Esophagus muscularis mucosa (tissue), 4 donors: ENCODE data around the gene TCF7L2. TPM values are rescaled to one million over a fixed set of nuclear protein-coding genes. Genes with fewer than 3 reads are reported as not detected.

Source experiments
- DNase-seq: peaks from one replicate; pipeline ENCODE4 v3.0.0-alpha.2; 2017; ENCODE audit errors: extremely low spot score
- H3K27ac ChIP-seq, 4 donors: fragments of 200-600 bp; sonication (generic); replicated peaks in 1 of 4; 1 replicate in 3 of 4; 2 replicates in 1 of 4; pipeline ENCODE4 v1.5.1; 2016 to 2019; ENCODE audit warnings: mild to moderate bottlenecking in 1 of 4
- H3K27me3 ChIP-seq, 4 donors: fragments of 200-600 bp; sonication (generic); one replicate each; pipeline versions ENCODE4 v1.5.1 to v1.6.0; 2016 to 2019
- H3K36me3 ChIP-seq, 4 donors: fragments of 200-600 bp; sonication (generic); one replicate each; pipeline ENCODE4 v1.5.1; 2016 to 2019
- H3K4me1 ChIP-seq, 4 donors: fragments of 200-600 bp; sonication (generic); one replicate each; pipeline ENCODE4 v1.5.1; 2016 to 2019
- H3K4me3 ChIP-seq, 4 donors: fragments of 200-600 bp; sonication (generic); 1 replicate in 2 of 4; 2 replicates in 2 of 4; pipeline ENCODE4 v1.5.1; 2016 to 2019; ENCODE audit warnings: mild to moderate bottlenecking in 4 of 4, moderate library complexity in 1 of 4
- H3K9me3 ChIP-seq, 4 donors: fragments of 200-600 bp; sonication (generic); 1 replicate in 3 of 4; 2 replicates in 1 of 4; pipeline ENCODE4 v1.5.1; 2016 to 2019
- EP300 ChIP-seq: sonication (generic); formaldehyde crosslinking; IDR thresholded peaks from one replicate; pipeline ENCODE4 v1.6.1; 2017; ENCODE audit warnings: antibody characterized with exemption
- POLR2A ChIP-seq: fragments of 450-650 bp; IDR thresholded peaks from one replicate; pipeline ENCODE4 v1.6.1; 2017; ENCODE audit warnings: antibody characterized with exemption, moderate library complexity, mild to moderate bottlenecking, low read depth
- POLR2AphosphoS5 ChIP-seq, 2 donors: sonication (generic); formaldehyde crosslinking; IDR thresholded peaks; one replicate each; pipeline ENCODE4 v1.6.1; 2017; ENCODE audit warnings: antibody characterized with exemption in 2 of 2
- WGBS: methylation state at CpG from one replicate; pipeline ENCODE4 v1.1.5; 2018; 5-methylcytosine and 5-hydroxymethylcytosine counted together
- intact Hi-C: fragments of 100-400 bp; cut with DNase I; formaldehyde crosslinking; loops from one replicate; pipeline ENCODE4 v1.15.1; 2023
- total RNA-seq, 4 donors: library from RNA; depleted of rRNA; stranded (reverse); fragments of >200 nt; gene quantifications; one replicate each; pipeline versions ENCODE4 v1.1.0 to v1.2.1, GENCODE V29; 2016
- TF ChIP-seq, protein P1 (sequence below), 3 experiments: fragments of 200-600 bp in 2 of 3; fragments of 450-650 bp in 1 of 3; sonication (generic) in 2 of 3; IDR thresholded peaks; one replicate each; pipeline ENCODE4 v1.5.1; 2017 to 2019; ENCODE audit warnings: antibody characterized with exemption in 3 of 3, mild to moderate bottlenecking in 2 of 3, moderate library complexity in 1 of 3

Gene TCF7L2
- total RNA-seq, 4 donors from 2014 or later: 7.8 to 24.1 (median 19.2) TPM

DNA sequence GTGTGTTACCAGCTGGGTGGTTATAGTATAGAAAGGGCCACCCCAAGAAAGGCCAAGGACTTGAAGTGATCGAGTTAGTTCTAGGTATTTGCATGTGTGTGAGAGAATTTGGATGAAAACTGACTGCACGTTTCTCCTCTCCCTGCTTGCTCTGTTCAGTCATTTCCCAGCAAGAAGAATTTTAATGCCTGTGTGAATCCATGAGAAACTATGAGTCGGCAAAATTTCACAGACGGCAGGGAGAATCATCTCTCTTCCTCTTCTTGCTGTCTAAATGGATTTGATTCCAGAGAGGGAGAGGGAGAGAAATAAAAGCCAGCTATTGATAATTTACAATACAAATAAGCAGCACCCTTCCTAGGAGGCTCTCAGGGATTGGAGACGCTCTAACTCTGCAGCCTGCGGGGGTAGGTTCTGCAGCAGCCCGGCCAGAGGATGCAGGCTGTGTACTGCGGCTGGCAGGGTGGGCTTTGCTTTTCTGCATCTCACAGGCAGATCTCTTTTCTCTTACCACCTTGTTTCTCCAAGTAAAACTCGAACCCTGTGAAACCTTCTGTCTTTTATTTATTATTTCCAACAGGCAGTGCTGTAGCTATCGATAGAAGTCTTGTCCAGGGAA is 183.6 kb downstream of the TCF7L2 start:
- peaks cover 0 to 42% (median 38%) of the 10 kb centered on the region in 4 donors for H3K4me1 ChIP-seq
- no peak for DNase-seq
- peak overlapping the region in 1 of 4 donors; percentile 52 for H3K27ac ChIP-seq
- no peaks in the 10 kb centered on the region for H3K9me3 ChIP-seq
- no peaks in the 10 kb centered on the region for H3K27me3 ChIP-seq
- TF ChIP-seq EP300: no peak
- TF ChIP-seq POLR2A: no peak
- no peak for TF ChIP-seq POLR2AphosphoS5 (IDR thresholded peaks at IDR 0.05)
- TF ChIP-seq, protein P1, sequence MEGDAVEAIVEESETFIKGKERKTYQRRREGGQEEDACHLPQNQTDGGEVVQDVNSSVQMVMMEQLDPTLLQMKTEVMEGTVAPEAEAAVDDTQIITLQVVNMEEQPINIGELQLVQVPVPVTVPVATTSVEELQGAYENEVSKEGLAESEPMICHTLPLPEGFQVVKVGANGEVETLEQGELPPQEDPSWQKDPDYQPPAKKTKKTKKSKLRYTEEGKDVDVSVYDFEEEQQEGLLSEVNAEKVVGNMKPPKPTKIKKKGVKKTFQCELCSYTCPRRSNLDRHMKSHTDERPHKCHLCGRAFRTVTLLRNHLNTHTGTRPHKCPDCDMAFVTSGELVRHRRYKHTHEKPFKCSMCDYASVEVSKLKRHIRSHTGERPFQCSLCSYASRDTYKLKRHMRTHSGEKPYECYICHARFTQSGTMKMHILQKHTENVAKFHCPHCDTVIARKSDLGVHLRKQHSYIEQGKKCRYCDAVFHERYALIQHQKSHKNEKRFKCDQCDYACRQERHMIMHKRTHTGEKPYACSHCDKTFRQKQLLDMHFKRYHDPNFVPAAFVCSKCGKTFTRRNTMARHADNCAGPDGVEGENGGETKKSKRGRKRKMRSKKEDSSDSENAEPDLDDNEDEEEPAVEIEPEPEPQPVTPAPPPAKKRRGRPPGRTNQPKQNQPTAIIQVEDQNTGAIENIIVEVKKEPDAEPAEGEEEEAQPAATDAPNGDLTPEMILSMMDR (IDR thresholded peaks at IDR 0.05): no peak
- no peaks in the 10 kb centered on the region for H3K36me3 ChIP-seq
- WGBS: 62% methylated on average over 10 of the region's 10 CpGs
- H3K4me3 ChIP-seq: no peak overlapping the region
- intact Hi-C loops: no loop called here

DNA sequence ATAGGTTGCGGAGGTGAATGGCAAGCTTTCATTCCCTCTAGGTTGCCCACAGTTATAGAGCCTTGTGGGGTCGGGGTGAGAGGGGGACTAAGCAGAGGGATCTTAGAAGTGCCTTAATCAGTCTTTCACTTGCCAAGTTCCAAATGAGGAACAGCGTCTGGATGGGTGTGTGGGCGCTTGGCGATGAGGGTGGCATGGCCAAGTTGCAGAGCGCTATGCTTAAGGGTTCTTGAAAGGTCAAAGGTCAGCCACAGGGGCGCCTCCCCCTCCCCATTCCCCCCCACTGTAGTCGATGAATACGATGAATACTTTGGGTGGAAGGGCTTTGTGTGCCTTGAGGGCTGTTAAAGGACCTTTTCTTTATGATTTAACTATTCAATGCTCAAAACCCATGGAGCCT is 185.0 kb downstream of the TCF7L2 start:
- H3K36me3 ChIP-seq: no peaks in the 10 kb centered on the region
- no peak overlapping the region for H3K4me3 ChIP-seq
- WGBS: 69% methylated on average over 9 of the region's 9 CpGs
- peaks cover 0 to 50% (median 46%) of the 10 kb centered on the region in 4 donors for H3K4me1 ChIP-seq
- no peaks in the 10 kb centered on the region for H3K9me3 ChIP-seq
- DNase-seq: no peak
- intact Hi-C loops: loop anchor here (5.0 kb wide), 1 partner anchor 247 kb away; no protein-coding TSS in a partner anchor
- TF ChIP-seq POLR2AphosphoS5 (IDR thresholded peaks at IDR 0.05): no peak
- TF ChIP-seq, protein P1 (IDR thresholded peaks at IDR 0.05): no peak
- TF ChIP-seq EP300: no peak
- TF ChIP-seq POLR2A: no peak
- no peak overlapping the region for H3K27ac ChIP-seq
- no peaks in the 10 kb centered on the region for H3K27me3 ChIP-seq

DNA sequence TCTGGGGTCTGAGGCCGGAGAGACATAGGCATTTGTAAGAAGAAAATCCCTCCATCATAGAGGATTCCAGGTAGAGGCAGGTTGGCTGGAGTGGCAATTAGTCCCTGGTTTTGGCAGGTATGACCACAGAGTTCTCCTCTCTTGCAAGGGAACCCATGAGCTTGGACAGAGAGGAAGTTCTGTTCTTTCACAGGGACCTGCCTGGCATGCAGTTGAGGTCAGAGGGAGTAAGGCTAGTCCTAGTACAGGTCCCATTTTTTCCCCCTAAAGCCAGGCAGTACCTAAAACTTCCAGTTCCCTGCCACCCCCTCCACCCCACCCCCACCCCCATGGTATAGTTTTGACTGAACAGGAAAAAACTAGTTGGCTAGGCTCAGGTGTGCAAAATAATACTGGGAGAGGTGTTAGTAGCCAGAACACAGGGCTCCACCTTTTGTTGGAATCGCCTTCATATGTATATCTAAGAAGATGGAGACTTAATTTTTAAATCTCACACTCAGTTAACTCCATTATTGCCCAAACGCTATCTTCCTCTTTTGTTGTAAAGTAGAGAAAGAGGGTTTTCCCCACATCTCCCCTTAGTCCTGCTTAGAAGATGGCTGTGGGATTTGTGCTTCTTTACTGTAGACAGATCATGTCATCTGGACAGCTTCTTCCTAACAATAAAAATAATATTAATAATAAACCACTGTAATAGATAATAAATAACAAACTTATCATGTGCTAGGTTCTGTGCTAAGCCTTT is 188.1 kb downstream of the TCF7L2 start:
- Histone ChIP-seq H3K4me1 (peaks cover 0 to 31% (median 23%) of the 10 kb centered on the region in 4 donors), H3K27me3 (no peaks in the 10 kb centered on the region), H3K36me3 (peaks cover 0 to 25% (median 16%) of the 10 kb centered on the region in 4 donors), H3K4me3 (no peak overlapping the region), H3K9me3 (no peaks in the 10 kb centered on the region), H3K27ac (no peak overlapping the region)
- no peak for TF ChIP-seq EP300
- TF ChIP-seq, protein P1 (IDR thresholded peaks at IDR 0.05): no peak
- TF ChIP-seq POLR2AphosphoS5 (IDR thresholded peaks at IDR 0.05): no peak
- TF ChIP-seq POLR2A: no peak
- intact Hi-C loops: loop anchor here (5.0 kb wide), 1 partner anchor 244 kb away; no protein-coding TSS in a partner anchor
- WGBS: 98% methylated on average over 3 of the region's 3 CpGs
- no peak for DNase-seq

DNA sequence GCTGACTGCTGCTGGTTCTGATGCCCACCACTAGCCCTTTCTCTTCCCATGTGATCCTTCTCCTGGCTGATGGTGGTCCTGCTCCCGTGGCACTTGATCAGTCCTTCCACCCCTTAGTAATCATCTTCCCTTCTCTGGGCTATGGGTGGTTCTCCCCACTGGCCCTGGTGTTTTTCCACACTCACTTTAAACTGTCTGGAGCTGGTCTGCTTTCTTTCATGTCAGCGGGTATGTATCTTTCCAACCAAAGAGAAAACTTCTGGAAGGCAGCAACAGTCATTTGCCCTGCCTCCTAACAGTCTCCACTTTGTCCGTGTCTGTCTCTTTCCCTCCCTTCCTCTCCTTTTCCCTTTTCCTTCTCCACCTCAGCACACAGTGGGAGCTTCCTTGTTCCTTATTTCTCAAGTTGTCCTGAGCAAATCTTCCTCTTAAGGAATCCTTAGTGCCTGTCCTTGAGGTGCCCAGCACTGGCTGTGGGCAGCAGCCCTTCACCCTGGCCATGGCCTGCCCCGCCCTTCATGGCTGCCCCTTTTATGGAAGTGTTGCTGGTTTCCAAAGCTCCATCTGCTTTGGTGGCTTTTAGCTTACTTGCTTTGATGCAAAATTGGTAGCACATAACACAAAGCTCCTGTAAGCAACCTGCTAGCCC is 189.0 kb downstream of the TCF7L2 start:
- TF ChIP-seq POLR2AphosphoS5 (IDR thresholded peaks at IDR 0.05): no peak
- TF ChIP-seq EP300: no peak
- no peak for TF ChIP-seq POLR2A
- TF ChIP-seq, protein P1 (IDR thresholded peaks at IDR 0.05): no peak
- H3K27me3 ChIP-seq: no peaks in the 10 kb centered on the region
- no peak for DNase-seq
- H3K9me3 ChIP-seq: no peaks in the 10 kb centered on the region
- 74% methylated on average over 4 of the region's 4 CpGs for WGBS
- H3K4me1 ChIP-seq: peaks cover 0 to 22% (median 15%) of the 10 kb centered on the region in 4 donors
- H3K36me3 ChIP-seq: peaks cover 0 to 34% (median 26%) of the 10 kb centered on the region in 4 donors
- no peak overlapping the region for H3K27ac ChIP-seq
- no peak overlapping the region for H3K4me3 ChIP-seq
- intact Hi-C loops: loop anchor here (5.0 kb wide), 1 partner anchor 243 kb away; no protein-coding TSS in a partner anchor
